GM10266 (cell line): ENCODE measurements around the gene CCDC106.

Experiments used
- DNase-seq: peaks from one replicate; pipeline ENCODE4 v3.0.0; 2012; ENCODE audit errors: extremely low spot score
- CTCF ChIP-seq: IDR thresholded peaks from 2 replicates; pipeline ENCODE4 v1.5.1; 2012; ENCODE audit warnings: mild to moderate bottlenecking, low read depth; ENCODE audit not compliant: control insufficient read depth, insufficient read depth; ENCODE audit errors: missing control alignments

Gene CCDC106

GRCh38 chr19:55614711-55615542, 33.1 kb upstream of the CCDC106 start:
- DNase-seq: no peak
- no peak for TF ChIP-seq CTCF

GRCh38 chr19:55615543-55616394, 32.2 kb upstream of the CCDC106 start:
- DNase-seq: no peak
- TF ChIP-seq CTCF: no peak

- no peak for TF ChIP-seq CTCF
- DNase-seq: no peak
Measured at GRCh38 chr19:55616395-55616875, 31.6 kb upstream of the CCDC106 start.

- DNase-seq: no peak
- no peak for TF ChIP-seq CTCF
Measured at GRCh38 chr19:55617426-55617825, 30.6 kb upstream of the CCDC106 start.

GRCh38 chr19:55618426-55618825, 29.6 kb upstream of the CCDC106 start:
- DNase-seq: no peak
- TF ChIP-seq CTCF: no peak

- DNase-seq: no peak
- TF ChIP-seq CTCF: no peak
Measured at GRCh38 chr19:55619286-55619685, 28.7 kb upstream of the CCDC106 start.
